Activated CD4-positive, alpha-beta T cell treated with anti-CD3 and anti-CD28 coated beads, Interleukin-2, amount 10 ng/mL, durations not matched to agents 7 days and 5 days (primary cell): ENCODE measurements around the gene FYN. TPM values are rescaled to one million over a fixed set of nuclear protein-coding genes. Genes with fewer than 3 reads are reported as not detected.
A peak's percentile ranks its signal among the peaks of the same experiment; 100 is the strongest.

Experiments
- CTCF ChIA-PET: fragments of 350-600 bp; sonication (Branson Sonifier 250); formaldehyde crosslinking; loops from one replicate; lab custom pipeline; 2021; ENCODE audit warnings: antibody characterized with exemption; lab: Charles Lee
- POLR2A ChIA-PET: fragments of 350-600 bp; sonication (Branson Sonifier 250); formaldehyde crosslinking; loops from one replicate; lab custom pipeline; 2021; ENCODE audit warnings: antibody characterized with exemption; lab: Charles Lee
- DNase-seq: peaks from one replicate; pipeline ENCODE4 v3.0.0-alpha.2; 2020
- H3K27ac Mint-ChIP-seq: one replicate; pipeline ENCODE4 v1.8.0; 2021; ENCODE audit warnings: mild to moderate bottlenecking, moderate library complexity, mixed read lengths
- H3K27me3 Mint-ChIP-seq: one replicate; pipeline ENCODE4 v1.8.0; 2021; ENCODE audit warnings: mixed read lengths
- H3K36me3 Mint-ChIP-seq: one replicate; pipeline ENCODE4 v1.8.0; 2021; ENCODE audit warnings: low read depth, mixed read lengths
- H3K4me1 Mint-ChIP-seq: one replicate; pipeline ENCODE4 v1.8.0; 2021; ENCODE audit warnings: mixed read lengths
- H3K4me3 Mint-ChIP-seq: one replicate; pipeline ENCODE4 v1.8.0; 2021; ENCODE audit warnings: mild to moderate bottlenecking, moderate library complexity, mixed read lengths
- H3K9me3 Mint-ChIP-seq: one replicate; pipeline ENCODE4 v1.8.0; 2021; ENCODE audit warnings: mixed read lengths
- total RNA-seq, 2 experiments: library from RNA; stranded (reverse); gene quantifications; one replicate each; pipeline ENCODE4 v1.2.3, GENCODE V29; 2021

Gene FYN
- total RNA-seq, 2 experiments from 2014 or later, result 179 to 225 TPM

GRCh38 chr6:111800259-111800765 is 72.9 kb downstream of the FYN start:
- peaks cover 36% of the 10 kb centered on the region for H3K36me3 Mint-ChIP-seq
- peak overlapping the region; percentile 12 for H3K27ac Mint-ChIP-seq
- CTCF ChIA-PET, result interaction anchor here (1.0 to 1.3 kb wide), 2 partner anchors 21 to 23 kb away, joined by 3 to 6 read pairs; no protein-coding TSS in a partner anchor

GRCh38 chr6:111799576-111800258 is 73.5 kb downstream of the FYN start:
- Mint-ChIP-seq H3K36me3 (peaks cover 37% of the 10 kb centered on the region), H3K27ac (peak overlapping the region; percentile 12), H3K4me3 (no peak overlapping the region), H3K9me3 (no peaks in the 10 kb centered on the region), H3K27me3 (no peaks in the 10 kb centered on the region), H3K4me1 (peaks cover 78% of the 10 kb centered on the region)
- ChIA-PET POLR2A (no interaction called here), CTCF (interaction anchor here (1.0 to 1.3 kb wide), 3 partner anchors 20 to 175 kb away, joined by 3 to 6 read pairs (median 4); no protein-coding TSS in a partner anchor)
- DNase-seq, result no peak

More at GRCh38 chr6:111800259-111800765, 72.9 kb downstream of the FYN start:
- Mint-ChIP-seq H3K4me1 (peaks cover 78% of the 10 kb centered on the region), H3K27me3 (no peaks in the 10 kb centered on the region), H3K4me3 (no peak overlapping the region), H3K9me3 (no peaks in the 10 kb centered on the region)
- no peak for DNase-seq
- POLR2A ChIA-PET, result no interaction called here

GRCh38 chr6:111798281-111798725 is 74.9 kb downstream of the FYN start:
- POLR2A ChIA-PET, result no interaction called here

GRCh38 chr6:111796310-111796918 is 76.8 kb downstream of the FYN start:
- H3K4me3 Mint-ChIP-seq, result no peak overlapping the region
- CTCF ChIA-PET, result interaction anchor here (0.9 to 1.9 kb wide), 3 partner anchors 10 to 26 kb away, joined by 3 to 4 read pairs (median 4); no protein-coding TSS in a partner anchor

More at GRCh38 chr6:111798281-111798725, 74.9 kb downstream of the FYN start:
- Mint-ChIP-seq H3K4me1 (peaks cover 78% of the 10 kb centered on the region), H3K9me3 (no peaks in the 10 kb centered on the region), H3K36me3 (peaks cover 41% of the 10 kb centered on the region), H3K27me3 (no peaks in the 10 kb centered on the region), H3K4me3 (no peak overlapping the region), H3K27ac (no peak overlapping the region)
- CTCF ChIA-PET, result interaction anchor here (1.1 to 1.6 kb wide), 2 partner anchors 9 to 10 kb away, joined by 3 to 5 read pairs; no protein-coding TSS in a partner anchor
- no peak for DNase-seq

GRCh38 chr6:111795558-111795957 is 77.7 kb downstream of the FYN start:
- peaks cover 23% of the 10 kb centered on the region for H3K36me3 Mint-ChIP-seq
- peaks cover 79% of the 10 kb centered on the region for H3K4me1 Mint-ChIP-seq
- H3K27me3 Mint-ChIP-seq, result no peaks in the 10 kb centered on the region
- ChIA-PET CTCF (interaction anchor here (0.8 to 1.9 kb wide), 4 partner anchors 11 to 50 kb away, joined by 3 to 4 read pairs (median 4); no protein-coding TSS in a partner anchor), POLR2A (no interaction called here)
- peak overlapping the region; percentile 25 for H3K4me3 Mint-ChIP-seq
- H3K9me3 Mint-ChIP-seq, result no peaks in the 10 kb centered on the region
- H3K27ac Mint-ChIP-seq, result peak overlapping the region; percentile 77
- no peak for DNase-seq

More at GRCh38 chr6:111796310-111796918, 76.8 kb downstream of the FYN start:
- Mint-ChIP-seq H3K4me1 (peaks cover 78% of the 10 kb centered on the region), H3K9me3 (no peaks in the 10 kb centered on the region), H3K27ac (no peak overlapping the region), H3K36me3 (peaks cover 28% of the 10 kb centered on the region), H3K27me3 (no peaks in the 10 kb centered on the region)
- POLR2A ChIA-PET, result no interaction called here
- no peak for DNase-seq

- peaks cover 77% of the 10 kb centered on the region for H3K4me1 Mint-ChIP-seq
- DNase-seq, result no peak
- H3K27ac Mint-ChIP-seq, result peak overlapping the region; percentile 77
- peak overlapping the region; percentile 25 for H3K4me3 Mint-ChIP-seq
- POLR2A ChIA-PET, result no interaction called here
- peaks cover 20% of the 10 kb centered on the region for H3K36me3 Mint-ChIP-seq
- no peaks in the 10 kb centered on the region for H3K9me3 Mint-ChIP-seq
- H3K27me3 Mint-ChIP-seq, result no peaks in the 10 kb centered on the region
- CTCF ChIA-PET, result interaction anchor here (0.8 to 2.2 kb wide), 5 partner anchors 10 to 50 kb away, joined by 3 to 8 read pairs (median 4); no protein-coding TSS in a partner anchor
Measured at GRCh38 chr6:111794727-111795452, 78.4 kb downstream of the FYN start.

- no peaks in the 10 kb centered on the region for H3K9me3 Mint-ChIP-seq
- H3K4me1 Mint-ChIP-seq, result peaks cover 71% of the 10 kb centered on the region
- no peaks in the 10 kb centered on the region for H3K27me3 Mint-ChIP-seq
- ChIA-PET POLR2A (no interaction called here), CTCF (interaction anchor here (1.8 to 2.2 kb wide), 3 partner anchors 10 to 24 kb away, joined by 4 to 8 read pairs (median 6); no protein-coding TSS in a partner anchor)
- peak overlapping the region; percentile 77 for H3K27ac Mint-ChIP-seq
- peak overlapping the region; percentile 25 for H3K4me3 Mint-ChIP-seq
- peaks cover 15% of the 10 kb centered on the region for H3K36me3 Mint-ChIP-seq
- DNase-seq, result no peak
Measured at GRCh38 chr6:111794300-111794699, 79.0 kb downstream of the FYN start.

GRCh38 chr6:111793711-111794111 is 79.5 kb downstream of the FYN start:
- Mint-ChIP-seq H3K4me3 (no peak overlapping the region), H3K4me1 (peaks cover 66% of the 10 kb centered on the region), H3K36me3 (peaks cover 11% of the 10 kb centered on the region), H3K9me3 (no peaks in the 10 kb centered on the region), H3K27ac (peak overlapping the region; percentile 77), H3K27me3 (no peaks in the 10 kb centered on the region)
- peak; percentile 44 for DNase-seq
- CTCF ChIA-PET, result interaction anchor here (0.6 to 2.2 kb wide), 4 partner anchors 9 to 23 kb away, joined by 4 to 8 read pairs (median 5); no protein-coding TSS in a partner anchor
- POLR2A ChIA-PET, result no interaction called here

- DNase-seq, result peak; percentile 4
- peaks cover 10% of the 10 kb centered on the region for H3K36me3 Mint-ChIP-seq
- H3K4me3 Mint-ChIP-seq, result peak overlapping the region; percentile 12
- H3K4me1 Mint-ChIP-seq, result peaks cover 60% of the 10 kb centered on the region
- no peaks in the 10 kb centered on the region for H3K9me3 Mint-ChIP-seq
- ChIA-PET CTCF (interaction anchor here (0.6 to 2.2 kb wide), 5 partner anchors 8 to 233 kb away, joined by 3 to 8 read pairs (median 4); no protein-coding TSS in a partner anchor), POLR2A (no interaction called here)
- H3K27ac Mint-ChIP-seq, result peak overlapping the region; percentile 77
- H3K27me3 Mint-ChIP-seq, result no peaks in the 10 kb centered on the region
Measured at GRCh38 chr6:111792914-111793700, 80.1 kb downstream of the FYN start.

GRCh38 chr6:111792241-111792640 is 81.0 kb downstream of the FYN start:
- H3K9me3 Mint-ChIP-seq, result peaks cover 2% of the 10 kb centered on the region
- peaks cover 60% of the 10 kb centered on the region for H3K4me1 Mint-ChIP-seq
- peak; percentile 1 for DNase-seq
- peaks cover 10% of the 10 kb centered on the region for H3K36me3 Mint-ChIP-seq
- ChIA-PET CTCF (no interaction called here), POLR2A (no interaction called here)
- no peak overlapping the region for H3K27ac Mint-ChIP-seq
- no peaks in the 10 kb centered on the region for H3K27me3 Mint-ChIP-seq
- H3K4me3 Mint-ChIP-seq, result no peak overlapping the region

- no peak overlapping the region for H3K4me3 Mint-ChIP-seq
- H3K36me3 Mint-ChIP-seq, result peaks cover 12% of the 10 kb centered on the region
- H3K4me1 Mint-ChIP-seq, result peaks cover 55% of the 10 kb centered on the region
- ChIA-PET CTCF (interaction anchor here (0.5 to 1.0 kb wide), 3 partner anchors 9 to 188 kb away, joined by 3 read pairs; no protein-coding TSS in a partner anchor), POLR2A (no interaction called here)
- peak; percentile 0 for DNase-seq
- H3K27me3 Mint-ChIP-seq, result no peaks in the 10 kb centered on the region
- H3K9me3 Mint-ChIP-seq, result peaks cover 3% of the 10 kb centered on the region
- no peak overlapping the region for H3K27ac Mint-ChIP-seq
Measured at GRCh38 chr6:111791415-111791814, 81.8 kb downstream of the FYN start.
